M059J (cell line): Measurements from ENCODE around the gene KRT16. TPM values are rescaled to one million over a fixed set of nuclear protein-coding genes. Genes with fewer than 3 reads are reported as not detected.
"Not testable (repeated sequence)": the region's sequence is repeated elsewhere in the genome, so short reads cannot be mapped to it uniquely, and the experiment has no call there.

Experiments used
- DNase-seq: peaks from one replicate; pipeline ENCODE4 v3.0.0-alpha.2; 2012; ENCODE audit warnings: low read depth
- total RNA-seq: library from RNA; depleted of rRNA; stranded (reverse); fragments of >200 nt; shearing (Covaris generic); gene quantifications from 2 replicates; pipeline ENCODE4 v1.2.3, GENCODE V29; 2014

The KRT16 gene
- total RNA-seq, 1 experiment from 2014 or later = 0.15 TPM

- DNase-seq = peak; percentile 42
These were observed 2.9 kb upstream of the KRT16 start for GRCh38 chr17:41615454-41615853.

- not testable (repeated sequence) for DNase-seq
These were observed 2.2 kb upstream of the KRT16 start for GRCh38 chr17:41614767-41615166.

GRCh38 chr17:41614098-41614497, 1.5 kb upstream of the KRT16 start:
- no peak for DNase-seq

- DNase-seq = no peak
These were observed 913 bp upstream of the KRT16 start for GRCh38 chr17:41613277-41614082.

GRCh38 chr17:41610965-41611640, 1.5 kb downstream of the KRT16 start:
- DNase-seq = no peak

- DNase-seq = not testable (repeated sequence)
These were observed 2.5 kb downstream of the KRT16 start for GRCh38 chr17:41610061-41610517.

- not testable (repeated sequence) for DNase-seq
These were observed 5.6 kb downstream of the KRT16 start for GRCh38 chr17:41606930-41607329.

GRCh38 chr17:41602524-41602923, 10.0 kb downstream of the KRT16 start:
- DNase-seq = peak; percentile 7

GRCh38 chr17:41600318-41600717, 12.2 kb downstream of the KRT16 start:
- DNase-seq = no peak

- DNase-seq = no peak
These were observed 12.9 kb downstream of the KRT16 start for GRCh38 chr17:41599680-41600079.

- DNase-seq = no peak
These were observed 17.0 kb downstream of the KRT16 start for GRCh38 chr17:41595585-41595984.

- DNase-seq = no peak
These were observed 18.1 kb downstream of the KRT16 start for GRCh38 chr17:41594363-41594915.

- DNase-seq = no peak
These were observed 19.1 kb downstream of the KRT16 start for GRCh38 chr17:41593306-41593981.

GRCh38 chr17:41592601-41593305, 19.8 kb downstream of the KRT16 start:
- DNase-seq = no peak

GRCh38 chr17:41589301-41589700, 23.3 kb downstream of the KRT16 start:
- DNase-seq = no peak

GRCh38 chr17:41588126-41588810, 24.3 kb downstream of the KRT16 start:
- DNase-seq = no peak

- peak; percentile 11 for DNase-seq
These were observed 25.6 kb downstream of the KRT16 start, which contains the start of gene KRT14 for GRCh38 chr17:41586863-41587495. Gene KRT14 (minus strand): TSS chr17:41586895. CDS start chr17:41586834, 61 bp downstream.

- no peak for DNase-seq
These were observed 27.1 kb downstream of the KRT16 start for GRCh38 chr17:41585301-41586056.

GRCh38 chr17:41584331-41584927, 28.1 kb downstream of the KRT16 start:
- not testable (repeated sequence) for DNase-seq
